Common myeloid progenitor, CD34-positive (primary cell): Measurements from ENCODE around the gene GPC5.

ENCODE experiments used
- CTCF ChIA-PET: fragments of 350-600 bp; sonication (Branson Sonifier 250); formaldehyde crosslinking; loops from one replicate; lab custom pipeline; 2021; ENCODE audit warnings: antibody characterized with exemption; lab: Charles Lee
- POLR2A ChIA-PET: fragments of 350-600 bp; sonication (Branson Sonifier 250); formaldehyde crosslinking; loops from one replicate; lab custom pipeline; 2021; ENCODE audit warnings: antibody characterized with exemption; lab: Charles Lee
- DNase-seq, 3 donors: peaks; one replicate each; pipeline versions ENCODE4 v3.0.0 to v3.0.0-alpha.2; 2013
- H3K27ac ChIP-seq, 2 experiments: 1 replicate in 1 of 2; 2 replicates in 1 of 2; pipeline ENCODE4 v1.7.0; 2013; ENCODE audit warnings: inconsistent platforms in 2 of 2, low read length in 2 of 2, mild to moderate bottlenecking in 2 of 2, low read depth in 1 of 2, moderate library complexity in 1 of 2; ENCODE audit not compliant: severe bottlenecking in 2 of 2, insufficient read depth in 1 of 2, poor library complexity in 1 of 2
- H3K27me3 ChIP-seq, 5 experiments: replicated peaks in 2 of 5; 1 replicate in 3 of 5; 2 replicates in 2 of 5; pipeline versions ENCODE4 v1.6.1 to v1.7.0; 2013; ENCODE audit warnings: low read length in 4 of 5, mild to moderate bottlenecking in 2 of 5, moderate library complexity in 2 of 5, inconsistent platforms in 1 of 5; ENCODE audit not compliant: insufficient read depth in 5 of 5, control insufficient read depth in 4 of 5
- H3K36me3 ChIP-seq, 4 experiments: 1 replicate in 2 of 4; 2 replicates in 2 of 4; pipeline versions ENCODE4 v1.6.1 to v1.7.0; 2013; ENCODE audit warnings: low read length in 3 of 4, control low read depth in 1 of 4, mild to moderate bottlenecking in 1 of 4; ENCODE audit not compliant: control insufficient read depth in 4 of 4, insufficient read depth in 4 of 4
- H3K4me1 ChIP-seq, 4 experiments: 1 replicate in 3 of 4; 2 replicates in 1 of 4; pipeline versions ENCODE4 v1.6.1 to v1.7.1; 2013; ENCODE audit warnings: low read length in 3 of 4, mild to moderate bottlenecking in 3 of 4, control low read depth in 1 of 4, inconsistent platforms in 1 of 4, moderate library complexity in 1 of 4; ENCODE audit not compliant: control insufficient read depth in 4 of 4, insufficient read depth in 4 of 4; ENCODE audit errors: control extremely low read depth in 1 of 4
- H3K4me3 ChIP-seq, 7 experiments: 1 replicate in 4 of 7; 2 replicates in 3 of 7; pipeline versions ENCODE4 v1.5.1 to v1.7.0; 2013; ENCODE audit warnings: mild to moderate bottlenecking in 7 of 7, low read length in 6 of 7, moderate library complexity in 6 of 7, inconsistent platforms in 2 of 7, low read depth in 2 of 7, control low read depth in 1 of 7; ENCODE audit not compliant: insufficient read depth in 4 of 7, control insufficient read depth in 1 of 7; ENCODE audit errors: extremely low read depth in 1 of 7
- H3K9me3 ChIP-seq, 5 experiments: 1 replicate in 4 of 5; 2 replicates in 1 of 5; pipeline versions ENCODE4 v1.6.1 to v1.7.1; 2013; ENCODE audit warnings: low read length in 4 of 5, mild to moderate bottlenecking in 2 of 5, inconsistent platforms in 1 of 5, low read depth in 1 of 5, moderate library complexity in 1 of 5; ENCODE audit not compliant: control insufficient read depth in 4 of 5, insufficient read depth in 2 of 5; ENCODE audit errors: control extremely low read depth in 1 of 5
- WGBS: methylation state at CpG from one replicate; pipeline ENCODE4 v1.1.5; 2013; ENCODE audit not compliant: insufficient coverage; 5-methylcytosine and 5-hydroxymethylcytosine counted together

Gene GPC5

GRCh38 chr13:91965511-91965910, 567.1 kb downstream of the GPC5 start:
- no peak overlapping the region for H3K4me3 ChIP-seq
- no peaks in the 10 kb centered on the region for H3K4me1 ChIP-seq
- CTCF ChIA-PET: no interaction called here
- POLR2A ChIA-PET: no interaction called here
- no peaks in the 10 kb centered on the region for H3K9me3 ChIP-seq
- no peaks in the 10 kb centered on the region for H3K36me3 ChIP-seq
- H3K27me3 ChIP-seq: no peaks in the 10 kb centered on the region
- H3K27ac ChIP-seq: no peak overlapping the region
- DNase-seq: no peak
- no CpG with 5 or more reads among the region's 2 CpGs for WGBS

- no peak overlapping the region for H3K4me3 ChIP-seq
- H3K27ac ChIP-seq: no peak overlapping the region
- H3K27me3 ChIP-seq: no peaks in the 10 kb centered on the region
- H3K4me1 ChIP-seq: no peaks in the 10 kb centered on the region
- ChIA-PET CTCF (no interaction called here), POLR2A (no interaction called here)
- H3K36me3 ChIP-seq: no peaks in the 10 kb centered on the region
- H3K9me3 ChIP-seq: peaks cover 0 to 7% (median 0%) of the 10 kb centered on the region in 5 experiments
- DNase-seq: no peak
These were observed 580.1 kb downstream of the GPC5 start for GRCh38 chr13:91978571-91978970.

GRCh38 chr13:91986761-91987483, 588.5 kb downstream of the GPC5 start:
- no peaks in the 10 kb centered on the region for H3K27me3 ChIP-seq
- DNase-seq: no peak
- no peak overlapping the region for H3K27ac ChIP-seq
- H3K9me3 ChIP-seq: peaks cover 0 to 2% (median 0%) of the 10 kb centered on the region in 5 experiments
- 100% methylated on average over 1 of the region's 4 CpGs for WGBS
- CTCF ChIA-PET: no interaction called here
- no peak overlapping the region for H3K4me3 ChIP-seq
- H3K4me1 ChIP-seq: no peaks in the 10 kb centered on the region
- no peaks in the 10 kb centered on the region for H3K36me3 ChIP-seq
- POLR2A ChIA-PET: no interaction called here

- ChIA-PET CTCF (interaction anchor here (0.6 kb wide), 1 partner anchor 21 kb away, joined by 3 read pairs; no protein-coding TSS in a partner anchor), POLR2A (no interaction called here)
- 100% methylated on average over 1 of the region's 3 CpGs for WGBS
These were observed 589.9 kb downstream of the GPC5 start for GRCh38 chr13:91988331-91988730.

GRCh38 chr13:92012787-92013186, 614.4 kb downstream of the GPC5 start:
- no peak for DNase-seq
- H3K27ac ChIP-seq: no peak overlapping the region
- 96% methylated on average over 3 of the region's 3 CpGs for WGBS
- no peaks in the 10 kb centered on the region for H3K36me3 ChIP-seq
- POLR2A ChIA-PET: no interaction called here
- H3K4me3 ChIP-seq: no peak overlapping the region
- CTCF ChIA-PET: no interaction called here
- peaks cover 0 to 6% (median 0%) of the 10 kb centered on the region in 5 experiments for H3K9me3 ChIP-seq
- H3K4me1 ChIP-seq: no peaks in the 10 kb centered on the region
- no peaks in the 10 kb centered on the region for H3K27me3 ChIP-seq

More at GRCh38 chr13:91988331-91988730, 589.9 kb downstream of the GPC5 start:
- Histone ChIP-seq H3K9me3 (peaks cover 0 to 1% (median 0%) of the 10 kb centered on the region in 5 experiments), H3K4me1 (no peaks in the 10 kb centered on the region), H3K27me3 (no peaks in the 10 kb centered on the region), H3K27ac (no peak overlapping the region), H3K4me3 (no peak overlapping the region), H3K36me3 (peaks cover 0 to 2% (median 0%) of the 10 kb centered on the region in 4 experiments)
- no peak for DNase-seq

GRCh38 chr13:92017737-92018136, 619.3 kb downstream of the GPC5 start:
- POLR2A ChIA-PET: no interaction called here
- WGBS: 95% methylated on average over 13 of the region's 13 CpGs
- no peak for DNase-seq

GRCh38 chr13:92028695-92029094, 630.3 kb downstream of the GPC5 start:
- no peaks in the 10 kb centered on the region for H3K4me1 ChIP-seq
- H3K27me3 ChIP-seq: no peaks in the 10 kb centered on the region
- ChIA-PET CTCF (no interaction called here), POLR2A (no interaction called here)
- H3K4me3 ChIP-seq: no peak overlapping the region
- H3K36me3 ChIP-seq: no peaks in the 10 kb centered on the region
- no peak for DNase-seq
- no peak overlapping the region for H3K27ac ChIP-seq
- no peaks in the 10 kb centered on the region for H3K9me3 ChIP-seq

More at GRCh38 chr13:92017737-92018136, 619.3 kb downstream of the GPC5 start:
- no peak overlapping the region for H3K27ac ChIP-seq
- no peak overlapping the region for H3K4me3 ChIP-seq
- no peaks in the 10 kb centered on the region for H3K4me1 ChIP-seq
- H3K36me3 ChIP-seq: no peaks in the 10 kb centered on the region
- H3K27me3 ChIP-seq: no peaks in the 10 kb centered on the region
- peaks cover 0 to 5% (median 0%) of the 10 kb centered on the region in 5 experiments for H3K9me3 ChIP-seq
- CTCF ChIA-PET: no interaction called here
